CD14-positive monocyte (primary cell): ENCODE data around the gene TLNRD1. TPM values are rescaled to one million over a fixed set of nuclear protein-coding genes. Genes with fewer than 3 reads are reported as not detected.

Experiments
- DNase-seq, 3 donors: peaks; one replicate each; pipeline ENCODE4 v3.0.0-alpha.2; 2011 to 2022
- H2AFZ ChIP-seq: 2 replicates; pipeline ENCODE4 v1.6.0; 2012; ENCODE audit warnings: mild to moderate bottlenecking, low read depth, low read length, inconsistent platforms; ENCODE audit not compliant: insufficient read depth, poor library complexity, severe bottlenecking
- H3K27ac ChIP-seq, 2 donors: 1 replicate in 1 of 2; 2 replicates in 1 of 2; pipeline ENCODE4 v1.5.1; 2012 to 2013; ENCODE audit warnings: low read length in 2 of 2, control low read depth in 1 of 2, inconsistent platforms in 1 of 2, low read depth in 1 of 2, mild to moderate bottlenecking in 1 of 2
- H3K27me3 ChIP-seq, 2 donors: one replicate each; pipeline versions ENCODE4 v1.6.0 to v1.6.1; 2011 to 2013; ENCODE audit warnings: low read length in 2 of 2; ENCODE audit not compliant: control insufficient read depth in 2 of 2, insufficient read depth in 2 of 2
- H3K36me3 ChIP-seq, 2 donors: replicated peaks in 1 of 2; 1 replicate in 1 of 2; 2 replicates in 1 of 2; pipeline versions ENCODE4 v1.5.1 to v1.6.1; 2012 to 2013; ENCODE audit warnings: low read length in 2 of 2, control low read depth in 1 of 2, inconsistent platforms in 1 of 2, mild to moderate bottlenecking in 1 of 2; ENCODE audit not compliant: insufficient read depth in 2 of 2, control insufficient read depth in 1 of 2
- H3K4me1 ChIP-seq, 2 donors: 1 replicate in 1 of 2; 2 replicates in 1 of 2; pipeline versions ENCODE4 v1.5.1 to v1.6.1; 2012 to 2013; ENCODE audit warnings: low read length in 2 of 2, control low read depth in 1 of 2, inconsistent platforms in 1 of 2, mild to moderate bottlenecking in 1 of 2, moderate library complexity in 1 of 2; ENCODE audit not compliant: insufficient read depth in 2 of 2, control insufficient read depth in 1 of 2
- H3K4me2 ChIP-seq: replicated peaks from 2 replicates; pipeline ENCODE3; 2012; ENCODE audit warnings: low read length, moderate library complexity, mild to moderate bottlenecking; ENCODE audit not compliant: poor library complexity, severe bottlenecking; ENCODE audit errors: extremely low read depth
- H3K4me3 ChIP-seq, 3 experiments: fragments of 200-600 bp in 1 of 3; sonication (generic) in 1 of 3; replicated peaks in 1 of 3; 1 replicate in 2 of 3; 2 replicates in 1 of 3; pipeline ENCODE4 v1.5.1; 2011 to 2013; ENCODE audit warnings: low read length in 3 of 3, mild to moderate bottlenecking in 3 of 3, control low read depth in 2 of 3, low read depth in 2 of 3, inconsistent platforms in 1 of 3, moderate library complexity in 1 of 3
- H3K79me2 ChIP-seq: 2 replicates; pipeline ENCODE4 v1.6.0; 2012; ENCODE audit warnings: mild to moderate bottlenecking, control low read depth, inconsistent platforms, low read length, moderate library complexity; ENCODE audit not compliant: insufficient read depth
- H3K9ac ChIP-seq: 2 replicates; pipeline ENCODE4 v1.6.0; 2017; ENCODE audit warnings: low read length, mild to moderate bottlenecking; ENCODE audit not compliant: insufficient read depth, poor library complexity, severe bottlenecking
- H3K9me3 ChIP-seq, 2 donors: replicated peaks in 1 of 2; 1 replicate in 1 of 2; 2 replicates in 1 of 2; pipeline versions ENCODE4 v1.5.1 to v1.6.1; 2012 to 2013; ENCODE audit warnings: low read length in 2 of 2, control low read depth in 1 of 2; ENCODE audit not compliant: control insufficient read depth in 1 of 2, insufficient read depth in 1 of 2
- H4K20me1 ChIP-seq: 2 replicates; pipeline ENCODE4 v1.6.0; 2012; ENCODE audit warnings: mild to moderate bottlenecking, low read length, control low read depth, moderate library complexity; ENCODE audit not compliant: insufficient read depth
- H3K27ac Mint-ChIP-seq, 7 donors: one replicate each; pipeline ENCODE4 v1.8.0; 2020; ENCODE audit warnings: mild to moderate bottlenecking in 7 of 7, mixed read lengths in 7 of 7, moderate library complexity in 6 of 7, inconsistent platforms in 2 of 7
- H3K27me3 Mint-ChIP-seq, 3 donors: one replicate each; pipeline ENCODE4 v1.8.0; 2021 to 2022; ENCODE audit warnings: low read depth in 3 of 3, mild to moderate bottlenecking in 3 of 3, mixed read lengths in 3 of 3, moderate library complexity in 3 of 3, inconsistent platforms in 1 of 3
- H3K36me3 Mint-ChIP-seq, 2 donors: one replicate each; pipeline ENCODE4 v1.8.0; 2020; ENCODE audit warnings: mixed read lengths in 2 of 2, inconsistent platforms in 1 of 2, mild to moderate bottlenecking in 1 of 2
- H3K4me1 Mint-ChIP-seq: one replicate; pipeline ENCODE4 v1.8.0; 2020; ENCODE audit warnings: mild to moderate bottlenecking, mixed read lengths
- H3K4me3 Mint-ChIP-seq, 2 donors: one replicate each; pipeline ENCODE4 v1.8.0; 2020; ENCODE audit warnings: mild to moderate bottlenecking in 2 of 2, mixed read lengths in 2 of 2, moderate library complexity in 1 of 2
- H3K9me3 Mint-ChIP-seq, 7 donors: one replicate each; pipeline ENCODE4 v1.8.0; 2020 to 2022; ENCODE audit warnings: mixed read lengths in 7 of 7, mild to moderate bottlenecking in 6 of 7, moderate library complexity in 6 of 7, inconsistent platforms in 2 of 7
- WGBS: methylation state at CpG from one replicate; pipeline ENCODE4 v1.1.5; 2013; ENCODE audit warnings: missing lambda C conversion rate; ENCODE audit not compliant: insufficient coverage; 5-methylcytosine and 5-hydroxymethylcytosine counted together
- intact Hi-C, 2 donors: fragments of 100-400 bp; cut with micrococcal nuclease; formaldehyde crosslinking; loops; one replicate each; pipeline versions ENCODE4 v1.15.0 to v1.15.1; 2023
- polyA plus RNA-seq, 3 donors: library from polyadenylated mRNA; depleted of rRNA in 1 of 3; unstranded in 2 of 3; stranded (reverse) in 1 of 3; fragments of 300-500 nt in 2 of 3; fragments of >200 nt in 1 of 3; fragmentation: Illumina TruSeq in 2 of 3; gene quantifications; 1 replicate in 2 of 3; 2 replicates in 1 of 3; pipeline ENCODE4 v1.2.3, GENCODE V29; 2012 to 2021
- TF ChIP-seq, protein P1 (sequence below): fragments of 200-600 bp; IDR thresholded peaks from one replicate; pipeline ENCODE4 v1.8.0; 2022; ENCODE audit warnings: antibody characterized with exemption, mild to moderate bottlenecking

TLNRD1 gene
- polyA plus RNA-seq, 3 donors, result 2.6 to 12.6 (median 3.4) TPM

- Mint-ChIP-seq H3K4me3 (peak overlapping the region; percentile 2 to 80), H3K27me3 (peaks cover 0 to 4% (median 0%) of the 10 kb centered on the region in 3 donors), H3K4me1 (peaks cover 47% of the 10 kb centered on the region), H3K36me3 (peaks cover 3% of the 10 kb centered on the region in 2 donors), H3K9me3 (peaks cover 0 to 5% (median 3%) of the 10 kb centered on the region in 7 donors), H3K27ac (peak overlapping the region; percentile 94 to 99 (median 98))
- Histone ChIP-seq H3K27me3 (no peaks in the 10 kb centered on the region), H3K27ac (peak overlapping the region in 1 of 2 donors; percentile 95), H3K4me3 (peak overlapping the region in 1 of 3 experiments; percentile 64), H3K4me2 (peak overlapping the region; percentile 70), H3K79me2 (no peaks in the 10 kb centered on the region), H2AFZ (peak overlapping the region; percentile 10), H3K36me3 (no peaks in the 10 kb centered on the region), H3K9ac (no peak overlapping the region), H3K4me1 (peaks cover 43 to 55% of the 10 kb centered on the region in 2 donors), H4K20me1 (no peaks in the 10 kb centered on the region), H3K9me3 (no peaks in the 10 kb centered on the region)
- 64% methylated on average over 6 of the region's 8 CpGs for WGBS
- intact Hi-C loops, result loop anchor here in 1 of 2 donors (5.0 kb wide), 1 partner anchor 38 kb away; the partner anchor contains the start of gene MESD
- TF ChIP-seq, protein P1, sequence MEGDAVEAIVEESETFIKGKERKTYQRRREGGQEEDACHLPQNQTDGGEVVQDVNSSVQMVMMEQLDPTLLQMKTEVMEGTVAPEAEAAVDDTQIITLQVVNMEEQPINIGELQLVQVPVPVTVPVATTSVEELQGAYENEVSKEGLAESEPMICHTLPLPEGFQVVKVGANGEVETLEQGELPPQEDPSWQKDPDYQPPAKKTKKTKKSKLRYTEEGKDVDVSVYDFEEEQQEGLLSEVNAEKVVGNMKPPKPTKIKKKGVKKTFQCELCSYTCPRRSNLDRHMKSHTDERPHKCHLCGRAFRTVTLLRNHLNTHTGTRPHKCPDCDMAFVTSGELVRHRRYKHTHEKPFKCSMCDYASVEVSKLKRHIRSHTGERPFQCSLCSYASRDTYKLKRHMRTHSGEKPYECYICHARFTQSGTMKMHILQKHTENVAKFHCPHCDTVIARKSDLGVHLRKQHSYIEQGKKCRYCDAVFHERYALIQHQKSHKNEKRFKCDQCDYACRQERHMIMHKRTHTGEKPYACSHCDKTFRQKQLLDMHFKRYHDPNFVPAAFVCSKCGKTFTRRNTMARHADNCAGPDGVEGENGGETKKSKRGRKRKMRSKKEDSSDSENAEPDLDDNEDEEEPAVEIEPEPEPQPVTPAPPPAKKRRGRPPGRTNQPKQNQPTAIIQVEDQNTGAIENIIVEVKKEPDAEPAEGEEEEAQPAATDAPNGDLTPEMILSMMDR, result no peak
- peak in 2 of 3 donors; percentile 33 to 40 for DNase-seq
Observed at GRCh38 chr15:81024936-81025335, 24.2 kb downstream of the TLNRD1 start.

DNA sequence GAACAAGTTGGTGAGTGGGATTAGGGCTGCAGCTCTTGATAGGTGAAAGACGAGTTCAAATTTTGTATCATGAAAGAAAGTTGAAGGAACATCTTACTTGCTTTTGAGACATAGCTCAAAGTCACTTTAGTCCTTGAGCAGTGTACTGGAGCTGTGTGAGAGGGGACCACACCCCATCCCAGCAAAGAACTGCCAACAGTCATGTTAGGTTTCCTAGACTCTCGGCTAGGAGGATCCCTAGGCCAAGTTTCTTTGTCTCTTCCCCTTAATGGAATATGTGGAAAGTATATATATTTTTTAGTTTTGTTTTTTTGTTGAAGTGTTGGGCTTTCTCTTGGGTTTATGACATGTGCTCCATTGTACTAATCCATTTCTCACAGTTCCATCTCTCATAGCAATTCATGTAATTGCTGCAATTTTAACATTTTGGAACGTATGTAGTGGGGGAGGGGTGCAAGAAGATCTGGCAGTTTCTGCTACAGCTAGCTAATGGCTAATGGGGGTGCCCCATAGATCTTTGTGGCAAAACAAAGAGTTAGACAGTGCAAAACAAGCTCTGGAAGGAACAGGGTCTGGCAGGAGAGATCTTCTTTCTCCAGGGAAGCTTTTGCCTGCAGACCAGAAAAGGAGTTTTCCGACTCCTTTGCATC, 25.1 kb downstream of the TLNRD1 start:
- Histone ChIP-seq H3K27ac (no peak overlapping the region), H3K4me1 (peaks cover 52 to 64% of the 10 kb centered on the region in 2 donors)
- peaks cover 3% of the 10 kb centered on the region in 2 donors for H3K36me3 Mint-ChIP-seq

More for the DNA sequence above, 25.1 kb downstream of the TLNRD1 start:
- Histone ChIP-seq H2AFZ (no peak overlapping the region), H4K20me1 (no peaks in the 10 kb centered on the region), H3K4me3 (no peak overlapping the region), H3K27me3 (no peaks in the 10 kb centered on the region), H3K9me3 (no peaks in the 10 kb centered on the region), H3K36me3 (no peaks in the 10 kb centered on the region), H3K9ac (no peak overlapping the region), H3K4me2 (no peak overlapping the region), H3K79me2 (no peaks in the 10 kb centered on the region)
- Mint-ChIP-seq H3K4me3 (no peak overlapping the region), H3K9me3 (peaks cover 0 to 5% (median 3%) of the 10 kb centered on the region in 7 donors), H3K27ac (peak overlapping the region in 3 of 7 donors; percentile 54 to 97 (median 56)), H3K27me3 (peaks cover 0 to 4% (median 0%) of the 10 kb centered on the region in 3 donors), H3K4me1 (peaks cover 56% of the 10 kb centered on the region)
- 83% methylated on average over 1 of the region's 4 CpGs for WGBS
- TF ChIP-seq, protein P1, result no peak
- intact Hi-C loops, result no loop called here
- no peak for DNase-seq
